ENCODE results near the gene CFAP47. TPM values are rescaled to one million over a fixed set of nuclear protein-coding genes. Genes with fewer than 3 reads are reported as not detected.
A peak's percentile ranks its signal among the peaks of the same experiment; 100 is the strongest.

CFAP47 gene
- total RNA-seq, 2 donors from 2014 or later: 0.78 TPM; not detected in 1

- Histone ChIP-seq H3K27me3 (no peaks in the 10 kb centered on the region), H3K4me1 (no peaks in the 10 kb centered on the region), H3K36me3 (replicated peaks in 1 of 2; ENCODE audit: insufficient read depth in 1 of 2, low read depth in 2 of 2) (no peaks in the 10 kb centered on the region), H3K9me3 (no peaks in the 10 kb centered on the region), H3K4me3 (no peak overlapping the region), H3K27ac (no peak overlapping the region)
- no peak for TF ChIP-seq CTCF (IDR thresholded peaks at IDR 0.05)
- no peak for TF ChIP-seq POLR2A (IDR thresholded peaks at IDR 0.05)
- 90 to 98% methylated on average over 3 of the region's 3 CpGs for WGBS, 2 donors
- ATAC-seq: no peak
- intact Hi-C loops (cut with DNase I): no loop called here
- no peak for DNase-seq
Observed at GRCh38 chrX:36401774-36402173, 482.2 kb downstream of the CFAP47 start.

- H3K27ac ChIP-seq: no peak overlapping the region
- H3K4me1 ChIP-seq: no peaks in the 10 kb centered on the region
- no peaks in the 10 kb centered on the region for H3K27me3 ChIP-seq
- WGBS, 2 donors: 47 to 53% methylated on average over 8 of the region's 8 CpGs
- TF ChIP-seq CTCF (IDR thresholded peaks at IDR 0.05): no peak
- TF ChIP-seq POLR2A (IDR thresholded peaks at IDR 0.05): no peak
- no peak overlapping the region for H3K4me3 ChIP-seq
- no peaks in the 10 kb centered on the region for H3K9me3 ChIP-seq
- ATAC-seq: no peak
- intact Hi-C loops (cut with DNase I): no loop called here
- no peaks in the 10 kb centered on the region for H3K36me3 ChIP-seq (replicated peaks in 1 of 2; ENCODE audit: insufficient read depth in 1 of 2, low read depth in 2 of 2)
- peak in 1 of 4 donors; percentile 5 for DNase-seq
Observed at GRCh38 chrX:36407836-36408235, 488.3 kb downstream of the CFAP47 start.

GRCh38 chrX:36414056-36414455 is 494.5 kb downstream of the CFAP47 start:
- H3K36me3 ChIP-seq (replicated peaks in 1 of 2; ENCODE audit: insufficient read depth in 1 of 2, low read depth in 2 of 2): no peaks in the 10 kb centered on the region
- TF ChIP-seq CTCF (IDR thresholded peaks at IDR 0.05): no peak
- TF ChIP-seq POLR2A (IDR thresholded peaks at IDR 0.05): no peak
- DNase-seq (no peak), ATAC-seq (no peak)
- 100% methylated on average over 1 to 2 of the region's 2 CpGs for WGBS, 2 donors
- H3K27me3 ChIP-seq: no peaks in the 10 kb centered on the region
- H3K27ac ChIP-seq: no peak overlapping the region
- no peak overlapping the region for H3K4me3 ChIP-seq
- intact Hi-C loops (cut with DNase I): no loop called here
- H3K9me3 ChIP-seq: no peaks in the 10 kb centered on the region
- no peaks in the 10 kb centered on the region for H3K4me1 ChIP-seq

- H3K4me3 ChIP-seq: no peak overlapping the region
- intact Hi-C loops (cut with DNase I): no loop called here
- no peak for DNase-seq
Observed at GRCh38 chrX:36422368-36422767, 502.8 kb downstream of the CFAP47 start.

More at GRCh38 chrX:36422368-36422767, 502.8 kb downstream of the CFAP47 start:
- Histone ChIP-seq H3K27me3 (no peaks in the 10 kb centered on the region), H3K36me3 (replicated peaks in 1 of 2; ENCODE audit: insufficient read depth in 1 of 2, low read depth in 2 of 2) (no peaks in the 10 kb centered on the region), H3K9me3 (no peaks in the 10 kb centered on the region), H3K4me1 (no peaks in the 10 kb centered on the region), H3K27ac (no peak overlapping the region)
- WGBS, 2 donors: 100% methylated on average over 1 of the region's 1 CpG; no CpG with 5 or more reads in 1 of the 2 donors
- no peak for ATAC-seq
- no peak for TF ChIP-seq CTCF (IDR thresholded peaks at IDR 0.05)
- no peak for TF ChIP-seq POLR2A (IDR thresholded peaks at IDR 0.05)
